ENCODE data around the gene CLDN6. TPM values are rescaled to one million over a fixed set of nuclear protein-coding genes. Genes with fewer than 3 reads are reported as not detected.

The CLDN6 gene
- total and polyA plus RNA-seq, 2 of the 13 experiments (the other 11 are each of a cell fraction or from before 2014, with no cell fraction given): 5.9 to 7.6 TPM

DNA sequence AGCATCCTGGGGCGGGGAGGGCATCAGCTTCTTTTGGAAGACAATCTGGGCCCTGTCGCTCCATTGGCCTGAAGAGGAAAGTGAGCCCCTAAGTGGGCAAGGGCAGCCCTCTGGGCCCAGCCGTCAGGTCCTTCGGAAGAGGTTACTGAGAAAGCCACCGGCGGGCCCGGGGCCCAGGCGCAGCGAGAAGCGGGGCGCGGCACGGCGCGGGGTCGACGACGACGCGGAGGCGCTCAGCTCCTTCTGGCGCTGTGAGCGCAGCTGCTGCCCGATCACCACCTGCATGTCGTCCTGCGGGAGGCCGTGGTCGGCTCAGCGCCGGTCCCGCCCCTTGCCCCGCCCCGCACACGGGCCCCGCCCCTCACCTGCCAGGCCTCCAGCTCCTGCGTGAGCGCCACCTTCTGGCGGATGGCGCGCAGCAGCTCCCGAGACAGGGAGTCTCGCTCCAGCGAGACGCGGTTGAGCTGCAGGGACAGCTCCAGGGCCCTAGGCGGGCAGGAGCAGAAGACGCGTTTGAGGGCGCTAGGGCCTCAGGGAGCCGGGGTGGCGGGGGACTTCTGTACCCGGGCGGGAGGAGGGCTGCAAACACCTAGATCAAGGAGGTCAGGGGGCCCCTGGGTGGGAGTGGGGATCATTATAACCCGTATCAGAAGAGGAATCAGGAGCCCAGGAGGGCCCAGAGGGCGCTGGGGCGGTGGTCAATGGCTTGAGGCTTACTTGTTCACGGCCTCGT is 10.2 kb upstream of the CLDN6 start (continued):
- TF ChIP-seq, protein P1, sequence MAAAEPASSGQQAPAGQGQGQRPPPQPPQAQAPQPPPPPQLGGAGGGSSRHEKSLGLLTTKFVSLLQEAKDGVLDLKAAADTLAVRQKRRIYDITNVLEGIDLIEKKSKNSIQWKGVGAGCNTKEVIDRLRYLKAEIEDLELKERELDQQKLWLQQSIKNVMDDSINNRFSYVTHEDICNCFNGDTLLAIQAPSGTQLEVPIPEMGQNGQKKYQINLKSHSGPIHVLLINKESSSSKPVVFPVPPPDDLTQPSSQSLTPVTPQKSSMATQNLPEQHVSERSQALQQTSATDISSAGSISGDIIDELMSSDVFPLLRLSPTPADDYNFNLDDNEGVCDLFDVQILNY (CRISPR knock-in tag; conservative IDR thresholded peaks at IDR 0.05): no peak
- TF ChIP-seq RCOR2 (CRISPR knock-in tag; IDR thresholded peaks at IDR 0.05): no peak
- TF ChIP-seq, protein P2, sequence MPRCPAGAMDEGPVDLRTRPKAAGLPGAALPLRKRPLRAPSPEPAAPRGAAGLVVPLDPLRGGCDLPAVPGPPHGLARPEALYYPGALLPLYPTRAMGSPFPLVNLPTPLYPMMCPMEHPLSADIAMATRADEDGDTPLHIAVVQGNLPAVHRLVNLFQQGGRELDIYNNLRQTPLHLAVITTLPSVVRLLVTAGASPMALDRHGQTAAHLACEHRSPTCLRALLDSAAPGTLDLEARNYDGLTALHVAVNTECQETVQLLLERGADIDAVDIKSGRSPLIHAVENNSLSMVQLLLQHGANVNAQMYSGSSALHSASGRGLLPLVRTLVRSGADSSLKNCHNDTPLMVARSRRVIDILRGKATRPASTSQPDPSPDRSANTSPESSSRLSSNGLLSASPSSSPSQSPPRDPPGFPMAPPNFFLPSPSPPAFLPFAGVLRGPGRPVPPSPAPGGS (CRISPR knock-in tag; IDR thresholded peaks at IDR 0.05): no peak; the same call in 1 of the 2 replicates
- no peak for TF ChIP-seq ZNF781 (CRISPR knock-in tag; IDR thresholded peaks at IDR 0.05; ENCODE audit: borderline replicate concordance, not compliant biosample characterization)
- no peak for TF ChIP-seq ZNF841 (CRISPR knock-in tag; IDR thresholded peaks at IDR 0.05; ENCODE audit: borderline replicate concordance)
- no peak for TF ChIP-seq PRMT3 (CRISPR knock-in tag; IDR thresholded peaks at IDR 0.05; ENCODE audit: borderline replicate concordance, low read depth)
- TF ChIP-seq, protein P3, sequence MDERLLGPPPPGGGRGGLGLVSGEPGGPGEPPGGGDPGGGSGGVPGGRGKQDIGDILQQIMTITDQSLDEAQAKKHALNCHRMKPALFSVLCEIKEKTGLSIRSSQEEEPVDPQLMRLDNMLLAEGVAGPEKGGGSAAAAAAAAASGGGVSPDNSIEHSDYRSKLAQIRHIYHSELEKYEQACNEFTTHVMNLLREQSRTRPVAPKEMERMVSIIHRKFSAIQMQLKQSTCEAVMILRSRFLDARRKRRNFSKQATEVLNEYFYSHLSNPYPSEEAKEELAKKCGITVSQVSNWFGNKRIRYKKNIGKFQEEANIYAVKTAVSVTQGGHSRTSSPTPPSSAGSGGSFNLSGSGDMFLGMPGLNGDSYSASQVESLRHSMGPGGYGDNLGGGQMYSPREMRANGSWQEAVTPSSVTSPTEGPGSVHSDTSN (CRISPR knock-in tag; IDR thresholded peaks at IDR 0.05): no peak
- TF ChIP-seq, protein P4, sequence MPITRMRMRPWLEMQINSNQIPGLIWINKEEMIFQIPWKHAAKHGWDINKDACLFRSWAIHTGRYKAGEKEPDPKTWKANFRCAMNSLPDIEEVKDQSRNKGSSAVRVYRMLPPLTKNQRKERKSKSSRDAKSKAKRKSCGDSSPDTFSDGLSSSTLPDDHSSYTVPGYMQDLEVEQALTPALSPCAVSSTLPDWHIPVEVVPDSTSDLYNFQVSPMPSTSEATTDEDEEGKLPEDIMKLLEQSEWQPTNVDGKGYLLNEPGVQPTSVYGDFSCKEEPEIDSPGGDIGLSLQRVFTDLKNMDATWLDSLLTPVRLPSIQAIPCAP (CRISPR knock-in tag; IDR thresholded peaks at IDR 0.05; ENCODE audit: low read depth): no peak
- TF ChIP-seq, protein P5, sequence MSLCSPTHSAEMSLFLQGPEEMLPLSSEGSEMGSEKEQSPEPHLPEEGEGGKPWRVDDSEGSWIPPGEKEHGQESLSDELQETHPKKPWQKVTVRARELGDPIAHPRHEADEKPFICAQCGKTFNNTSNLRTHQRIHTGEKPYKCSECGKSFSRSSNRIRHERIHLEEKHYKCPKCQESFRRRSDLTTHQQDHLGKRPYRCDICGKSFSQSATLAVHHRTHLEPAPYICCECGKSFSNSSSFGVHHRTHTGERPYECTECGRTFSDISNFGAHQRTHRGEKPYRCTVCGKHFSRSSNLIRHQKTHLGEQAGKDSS (CRISPR knock-in tag; IDR thresholded peaks at IDR 0.05; ENCODE audit: borderline replicate concordance, low read depth): peak; percentile 79; the same call in 1 of the 2 replicates
- TF ChIP-seq ZNF12 (CRISPR knock-in tag; IDR thresholded peaks at IDR 0.05): no peak
- no peak for TF ChIP-seq PPARG (CRISPR knock-in tag; conservative IDR thresholded peaks at IDR 0.05)
- TF ChIP-seq ZNF879 (CRISPR knock-in tag; IDR thresholded peaks at IDR 0.05): no peak
- TF ChIP-seq ELF3 (CRISPR knock-in tag; IDR thresholded peaks at IDR 0.05): no peak
- no peak for TF ChIP-seq ZNF782 (CRISPR knock-in tag; IDR thresholded peaks at IDR 0.05; ENCODE audit: borderline replicate concordance)
- TF ChIP-seq FOXC1 (CRISPR knock-in tag; IDR thresholded peaks at IDR 0.05; ENCODE audit: borderline replicate concordance): no peak
- no peak for TF ChIP-seq ZNF367 (CRISPR knock-in tag; IDR thresholded peaks at IDR 0.05; ENCODE audit: borderline replicate concordance)
- no peak for TF ChIP-seq POGZ (CRISPR knock-in tag; IDR thresholded peaks at IDR 0.05)
- no peak for TF ChIP-seq ZSCAN9 (CRISPR knock-in tag; IDR thresholded peaks at IDR 0.05; ENCODE audit: borderline replicate concordance)
- no peak for TF ChIP-seq SNRNP70 (IDR thresholded peaks at IDR 0.05; ENCODE audit: low read depth, low read length)
- TF ChIP-seq NCOR1 (IDR thresholded peaks at IDR 0.05; ENCODE audit: borderline replicate concordance, low read length): no peak
- no peak for TF ChIP-seq ZNF256 (CRISPR knock-in tag; conservative IDR thresholded peaks at IDR 0.05)
- TF ChIP-seq NCOA1 (CRISPR knock-in tag; IDR thresholded peaks at IDR 0.05): no peak
- TF ChIP-seq FOXA1 (IDR thresholded peaks at IDR 0.05): no peak
- no peak for TF ChIP-seq FOXA1 (CRISPR knock-in tag; IDR thresholded peaks at IDR 0.05)
- 0 out of 2 replicates have a peak, but pooled peaks have one; percentile 13 for TF ChIP-seq HNF4A (CRISPR knock-in tag; IDR thresholded peaks at IDR 0.05)
- no peak for TF ChIP-seq FIP1L1 (IDR thresholded peaks at IDR 0.05; ENCODE audit: borderline replicate concordance, insufficient read depth, low read depth, low read length)
- TF ChIP-seq SP140L (CRISPR knock-in tag; IDR thresholded peaks at IDR 0.05; ENCODE audit: borderline replicate concordance): no peak
